Epithelial cell of proximal tubule (primary cell): ENCODE measurements around the gene RALGPS2. TPM values are rescaled to one million over a fixed set of nuclear protein-coding genes. Genes with fewer than 3 reads are reported as not detected.

Experiments
- DNase-seq: peaks from one replicate; pipeline ENCODE4 v3.0.0-alpha.2; 2011; ENCODE audit warnings: low read depth
- H3K4me3 ChIP-seq: 2 replicates; pipeline ENCODE4 v1.5.1; 2011; ENCODE audit warnings: low read depth, mild to moderate bottlenecking, low read length
- CTCF ChIP-seq: conservative IDR thresholded peaks from 2 replicates; pipeline ENCODE4 v1.5.1; 2012; ENCODE audit warnings: low read depth, mild to moderate bottlenecking, low read length
- total RNA-seq: library from RNA; depleted of rRNA; stranded (reverse); fragments of >200 nt; gene quantifications from 2 replicates; pipeline ENCODE4 v1.2.3, GENCODE V29; 2015

The RALGPS2 gene
- total RNA-seq, 1 donor from 2014 or later: 15.0 TPM

- no peak for TF ChIP-seq CTCF
- no peak for DNase-seq
- no peak overlapping the region for H3K4me3 ChIP-seq
Measured at GRCh38 chr1:178919581-178919980, 194.5 kb downstream of the RALGPS2 start.

DNA sequence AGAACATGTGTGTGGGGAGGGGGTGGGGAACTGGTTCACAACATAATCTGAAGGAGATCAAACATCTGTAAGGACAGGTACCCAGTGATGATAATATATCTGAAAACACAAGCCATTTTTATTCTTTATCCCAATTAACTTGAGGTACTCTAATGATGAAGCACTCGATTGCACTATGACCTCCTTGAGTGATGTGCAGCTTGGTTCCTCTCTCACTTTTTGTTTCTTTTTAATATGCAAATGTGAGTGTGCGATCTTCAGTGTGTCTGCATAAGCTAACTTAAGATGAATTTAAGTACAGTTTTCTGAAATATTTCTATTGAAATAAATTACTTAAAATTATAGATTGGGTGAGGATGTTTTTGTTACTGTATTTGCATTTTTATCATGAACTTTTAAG lies 196.5 kb downstream of the RALGPS2 start:
- DNase-seq: no peak
- no peak for TF ChIP-seq CTCF
- H3K4me3 ChIP-seq: no peak overlapping the region

DNA sequence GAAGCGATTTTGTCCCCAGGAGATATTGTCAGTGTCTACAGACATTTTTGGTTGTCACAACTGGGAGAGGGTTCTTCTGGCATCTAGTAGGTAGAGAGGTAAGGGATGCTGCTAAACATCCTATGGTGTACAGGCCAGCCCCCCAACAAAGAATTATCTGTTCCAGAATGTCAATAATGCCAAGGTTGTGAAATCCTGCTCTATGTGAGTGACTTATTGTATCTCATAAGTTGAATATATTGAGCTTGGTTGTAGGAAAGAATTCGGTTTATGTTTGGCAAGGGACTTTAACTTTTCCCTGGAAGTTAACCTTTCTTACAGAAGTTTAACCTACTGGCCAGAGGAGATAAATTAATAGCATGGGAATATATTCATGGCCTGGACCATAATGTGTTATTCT lies 198.5 kb downstream of the RALGPS2 start:
- no peak for DNase-seq
- H3K4me3 ChIP-seq: no peak overlapping the region
- no peak for TF ChIP-seq CTCF

- no peak overlapping the region for H3K4me3 ChIP-seq
- no peak for TF ChIP-seq CTCF
- no peak for DNase-seq
Measured at GRCh38 chr1:178926046-178926445, 201.0 kb downstream of the RALGPS2 start.

DNA sequence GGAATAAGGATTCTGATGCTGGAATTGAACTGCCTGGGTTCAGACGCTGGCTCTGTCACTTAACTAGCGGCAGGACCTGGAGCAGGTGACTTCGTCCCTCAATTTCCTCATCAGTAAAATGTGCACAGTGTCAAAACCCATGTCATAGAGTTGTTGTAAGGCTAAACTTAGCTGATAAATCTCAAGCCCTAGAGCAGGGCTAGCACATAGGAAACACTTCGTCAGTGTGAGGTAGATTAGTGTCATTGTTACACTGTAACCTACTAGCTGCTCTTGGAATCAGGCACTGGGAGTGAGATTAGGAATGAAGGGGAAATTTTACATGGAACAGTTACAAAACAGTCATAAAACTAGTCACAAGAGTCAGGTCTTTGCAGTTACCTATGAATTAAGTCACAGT lies 202.0 kb downstream of the RALGPS2 start:
- no peak for TF ChIP-seq CTCF
- DNase-seq: no peak
- H3K4me3 ChIP-seq: no peak overlapping the region

DNA sequence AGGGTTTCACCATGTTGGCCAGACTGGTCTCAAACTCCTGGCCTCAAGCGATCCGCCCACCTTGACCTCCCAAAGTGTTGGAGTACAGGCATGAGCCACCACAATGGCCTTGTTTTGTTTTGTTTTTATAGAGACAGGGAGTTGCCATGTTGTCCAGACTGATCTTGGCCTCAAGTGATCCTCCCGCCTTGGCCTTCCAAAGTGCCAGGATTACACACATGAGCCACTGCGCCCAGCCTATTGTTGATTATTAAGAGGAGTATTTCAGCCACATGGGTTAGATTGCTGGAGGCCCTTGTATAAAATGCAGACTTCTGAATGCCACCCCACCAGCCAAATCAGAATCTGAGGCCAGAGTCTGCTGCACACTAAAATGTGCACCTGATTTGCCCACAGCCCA lies 203.0 kb downstream of the RALGPS2 start:
- H3K4me3 ChIP-seq: no peak overlapping the region
- no peak for DNase-seq
- no peak for TF ChIP-seq CTCF

GRCh38 chr1:178928976-178929375 lies 203.9 kb downstream of the RALGPS2 start:
- DNase-seq: no peak
- H3K4me3 ChIP-seq: no peak overlapping the region
- no peak for TF ChIP-seq CTCF
